Caco-2 (cell line): Measurements from ENCODE around the gene GOLGA8J. TPM values are rescaled to one million over a fixed set of nuclear protein-coding genes. Genes with fewer than 3 reads are reported as not detected.
"Not testable (repeated sequence)": the region's sequence is repeated elsewhere in the genome, so short reads cannot be mapped to it uniquely, and the experiment has no call there.

Experiments used
- BruUV-seq: library from RNA; stranded (reverse); fragments of 400-500 nt; replicated peaks from 2 replicates; lab custom pipeline; 2021; lab: Mats Ljungman, UMichigan
- CTCF ChIA-PET: fragments of 300-600 bp; sonication (Branson Sonifier 250); formaldehyde crosslinking; loops from one replicate; lab custom pipeline; 2022; ENCODE audit warnings: antibody characterized with exemption; lab: Charles Lee
- POLR2A ChIA-PET: fragments of 300-600 bp; sonication (Branson Sonifier 250); formaldehyde crosslinking; loops from one replicate; lab custom pipeline; 2022; ENCODE audit warnings: antibody characterized with exemption; lab: Charles Lee
- DNase-seq, 2 experiments: peaks; one replicate each; pipeline versions ENCODE4 v3.0.0 to v3.0.0-alpha.2; 2020 to 2022
- H3K27me3 ChIP-seq: replicated peaks from 2 replicates; pipeline ENCODE4 v1.6.0; 2011; ENCODE audit warnings: low read length; ENCODE audit not compliant: control insufficient read depth, insufficient read depth
- H3K36me3 ChIP-seq: 2 replicates; pipeline ENCODE4 v1.5.1; 2011; ENCODE audit warnings: low read length; ENCODE audit not compliant: control insufficient read depth, insufficient read depth
- H3K4me1 ChIP-seq: fragments of 250-450 bp; sonication (Bioruptor Pico); 2 replicates; pipeline ENCODE4 v1.5.1; 2020; ENCODE audit warnings: mild to moderate bottlenecking
- H3K4me3 ChIP-seq: 2 replicates; pipeline ENCODE4 v1.5.1; 2011; ENCODE audit warnings: low read depth, mild to moderate bottlenecking, control low read depth, low read length
- H3K9me3 ChIP-seq: fragments of 250-450 bp; sonication (Bioruptor Pico); 2 replicates; pipeline ENCODE4 v1.5.1; 2020; ENCODE audit warnings: mild to moderate bottlenecking, moderate library complexity
- H3K27ac Mint-ChIP-seq: one replicate; pipeline ENCODE4 v1.8.0; 2022; ENCODE audit warnings: mixed read lengths; ENCODE audit not compliant: unreplicated experiment
- H3K27me3 Mint-ChIP-seq: one replicate; pipeline ENCODE4 v1.8.0; 2022; ENCODE audit warnings: mixed read lengths; ENCODE audit not compliant: insufficient read depth, unreplicated experiment
- H3K36me3 Mint-ChIP-seq: one replicate; pipeline ENCODE4 v1.8.0; 2022; ENCODE audit warnings: mild to moderate bottlenecking, mixed read lengths; ENCODE audit not compliant: insufficient read depth, unreplicated experiment
- H3K4me1 Mint-ChIP-seq: one replicate; pipeline ENCODE4 v1.8.0; 2022; ENCODE audit warnings: low read depth, mixed read lengths; ENCODE audit not compliant: unreplicated experiment
- H3K4me3 Mint-ChIP-seq: one replicate; pipeline ENCODE4 v1.8.0; 2022; ENCODE audit warnings: mild to moderate bottlenecking, moderate library complexity, mixed read lengths; ENCODE audit not compliant: unreplicated experiment
- H3K9me3 Mint-ChIP-seq: one replicate; pipeline ENCODE4 v1.8.0; 2022; ENCODE audit warnings: mixed read lengths; ENCODE audit not compliant: unreplicated experiment
- intact Hi-C: fragments of 100-400 bp; cut with micrococcal nuclease; formaldehyde crosslinking; loops from one replicate; pipeline ENCODE4 v1.10.0; 2022; ENCODE audit not compliant: unreplicated experiment
- total RNA-seq: library from RNA; stranded (reverse); gene quantifications from 2 replicates; pipeline ENCODE4 v1.2.3, GENCODE V29; 2022
- TF ChIP-seq, protein P1 (sequence below), 2 experiments: fragments of 200-600 bp in 1 of 2; IDR thresholded peaks; 1 replicate in 1 of 2; 2 replicates in 1 of 2; pipeline versions ENCODE4 v1.5.1 to v1.8.0; 2011 to 2022; ENCODE audit warnings: antibody characterized with exemption in 1 of 2, control low read depth in 1 of 2, inconsistent platforms in 1 of 2, low read depth in 1 of 2, low read length in 1 of 2, mild to moderate bottlenecking in 1 of 2, moderate library complexity in 1 of 2; ENCODE audit not compliant: insufficient read depth in 1 of 2, severe bottlenecking in 1 of 2, unreplicated experiment in 1 of 2

Gene GOLGA8J
- total RNA-seq, 1 experiment from 2014 or later, result not detected

DNA sequence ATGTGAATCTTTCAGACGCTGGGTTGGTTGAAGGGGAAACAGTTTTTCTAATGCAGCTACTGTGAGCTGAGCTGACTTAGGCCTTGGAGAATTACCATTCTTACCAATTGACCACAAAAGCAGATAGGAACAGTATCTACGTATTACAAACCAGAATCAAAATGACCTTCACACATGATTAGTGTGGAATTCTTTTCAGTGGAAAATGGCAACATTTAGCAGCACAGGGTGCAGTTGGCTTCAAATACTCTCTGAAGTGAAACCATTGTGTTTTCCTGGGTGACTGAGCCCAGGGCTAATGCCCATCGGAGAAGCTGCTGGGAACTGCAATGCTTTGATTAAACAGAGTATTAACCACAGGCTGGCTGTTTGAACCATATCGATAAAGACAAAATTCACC lies 40.2 kb upstream of the GOLGA8J start:
- no peak for DNase-seq
- intact Hi-C loops, result no loop called here

DNA sequence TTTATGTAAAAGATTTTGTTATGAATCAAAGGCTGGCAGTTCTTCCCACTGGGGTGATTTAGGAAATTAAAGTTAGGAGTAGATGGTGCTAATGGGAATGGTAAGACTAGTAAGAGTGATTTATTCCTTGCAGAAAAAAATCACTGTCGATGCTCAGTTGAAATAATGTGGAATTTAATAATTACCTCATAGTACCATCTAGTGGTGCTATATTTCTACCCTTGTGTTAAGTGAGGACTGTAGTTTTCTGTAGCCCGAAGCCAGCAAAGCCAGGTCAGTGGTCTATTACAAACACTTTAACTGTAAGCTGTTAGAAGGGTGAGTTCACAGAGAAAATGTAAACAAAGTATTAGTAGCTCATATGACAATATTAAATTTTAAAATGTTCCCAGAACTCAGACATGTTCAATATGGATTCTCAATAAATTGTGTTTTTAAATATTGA lies 39.5 kb upstream of the GOLGA8J start:
- no TSS peak for BruUV-seq
- intact Hi-C loops, result no loop called here

More for the DNA sequence above, 40.2 kb upstream of the GOLGA8J start:
- no peaks in the 10 kb centered on the region for H3K36me3 ChIP-seq
- Mint-ChIP-seq H3K4me1 (no peaks in the 10 kb centered on the region), H3K27ac (no peak overlapping the region), H3K36me3 (no peaks in the 10 kb centered on the region), H3K9me3 (no peaks in the 10 kb centered on the region), H3K4me3 (no peak overlapping the region), H3K27me3 (peaks cover 8% of the 10 kb centered on the region)
- ChIA-PET CTCF (no interaction called here), POLR2A (no interaction called here)
- no TSS peak for BruUV-seq
- H3K4me3 ChIP-seq, result no peak overlapping the region
- TF ChIP-seq, protein P1, sequence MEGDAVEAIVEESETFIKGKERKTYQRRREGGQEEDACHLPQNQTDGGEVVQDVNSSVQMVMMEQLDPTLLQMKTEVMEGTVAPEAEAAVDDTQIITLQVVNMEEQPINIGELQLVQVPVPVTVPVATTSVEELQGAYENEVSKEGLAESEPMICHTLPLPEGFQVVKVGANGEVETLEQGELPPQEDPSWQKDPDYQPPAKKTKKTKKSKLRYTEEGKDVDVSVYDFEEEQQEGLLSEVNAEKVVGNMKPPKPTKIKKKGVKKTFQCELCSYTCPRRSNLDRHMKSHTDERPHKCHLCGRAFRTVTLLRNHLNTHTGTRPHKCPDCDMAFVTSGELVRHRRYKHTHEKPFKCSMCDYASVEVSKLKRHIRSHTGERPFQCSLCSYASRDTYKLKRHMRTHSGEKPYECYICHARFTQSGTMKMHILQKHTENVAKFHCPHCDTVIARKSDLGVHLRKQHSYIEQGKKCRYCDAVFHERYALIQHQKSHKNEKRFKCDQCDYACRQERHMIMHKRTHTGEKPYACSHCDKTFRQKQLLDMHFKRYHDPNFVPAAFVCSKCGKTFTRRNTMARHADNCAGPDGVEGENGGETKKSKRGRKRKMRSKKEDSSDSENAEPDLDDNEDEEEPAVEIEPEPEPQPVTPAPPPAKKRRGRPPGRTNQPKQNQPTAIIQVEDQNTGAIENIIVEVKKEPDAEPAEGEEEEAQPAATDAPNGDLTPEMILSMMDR (IDR thresholded peaks at IDR 0.05; ENCODE audit: insufficient read depth in 1 of 2, low read depth in 1 of 2, low read length in 1 of 2, severe bottlenecking in 1 of 2, unreplicated experiment in 1 of 2), result no peak
- no peaks in the 10 kb centered on the region for H3K4me1 ChIP-seq
- no peaks in the 10 kb centered on the region for H3K27me3 ChIP-seq
- H3K9me3 ChIP-seq, result no peaks in the 10 kb centered on the region

DNA sequence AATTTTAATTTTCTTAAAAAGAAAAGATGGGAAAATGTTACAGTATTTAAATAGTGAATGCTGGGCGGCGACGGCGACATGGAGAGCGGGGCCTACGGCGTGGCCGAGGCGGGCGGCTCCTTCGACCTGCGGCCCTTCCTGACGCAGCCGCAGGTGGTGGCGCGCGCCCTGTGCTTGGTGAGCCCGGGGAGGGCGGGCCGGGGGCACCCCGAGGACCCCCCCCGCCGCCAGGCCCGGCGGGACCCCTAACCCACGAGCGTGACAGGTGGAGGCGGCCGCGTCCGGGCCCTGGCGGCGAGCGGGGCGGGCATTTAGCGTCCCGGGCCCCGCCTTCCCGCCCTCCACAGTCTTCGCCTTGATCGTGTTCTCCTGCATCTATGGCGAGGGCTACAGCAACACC lies 38.4 kb upstream of the GOLGA8J start:
- POLR2A ChIA-PET, result no interaction called here
- intact Hi-C loops, result no loop called here
- no peaks in the 10 kb centered on the region for H3K4me1 ChIP-seq
- H3K36me3 ChIP-seq, result no peaks in the 10 kb centered on the region
- no TSS peak for BruUV-seq
- peaks cover 11% of the 10 kb centered on the region for H3K27me3 Mint-ChIP-seq
- no peak overlapping the region for H3K4me3 ChIP-seq
- no peaks in the 10 kb centered on the region for H3K36me3 Mint-ChIP-seq
- H3K4me1 Mint-ChIP-seq, result no peaks in the 10 kb centered on the region
- no peaks in the 10 kb centered on the region for H3K9me3 ChIP-seq
- TF ChIP-seq, protein P1 (IDR thresholded peaks at IDR 0.05; ENCODE audit: insufficient read depth in 1 of 2, low read depth in 1 of 2, low read length in 1 of 2, severe bottlenecking in 1 of 2, unreplicated experiment in 1 of 2), result no peak
- no peak overlapping the region for H3K4me3 Mint-ChIP-seq
- CTCF ChIA-PET, result no interaction called here
- H3K27me3 ChIP-seq, result no peaks in the 10 kb centered on the region
- H3K27ac Mint-ChIP-seq, result no peak overlapping the region
- H3K9me3 Mint-ChIP-seq, result no peaks in the 10 kb centered on the region
- no peak for DNase-seq

More for the DNA sequence above, 39.5 kb upstream of the GOLGA8J start:
- Histone ChIP-seq H3K36me3 (no peaks in the 10 kb centered on the region), H3K4me1 (no peaks in the 10 kb centered on the region), H3K27me3 (no peaks in the 10 kb centered on the region), H3K4me3 (no peak overlapping the region), H3K9me3 (no peaks in the 10 kb centered on the region)
- H3K27me3 Mint-ChIP-seq, result peaks cover 13% of the 10 kb centered on the region
- TF ChIP-seq, protein P1 (IDR thresholded peaks at IDR 0.05; ENCODE audit: insufficient read depth in 1 of 2, low read depth in 1 of 2, low read length in 1 of 2, severe bottlenecking in 1 of 2, unreplicated experiment in 1 of 2), result peak in 1 of 2 experiments; percentile 14
- H3K4me1 Mint-ChIP-seq, result no peaks in the 10 kb centered on the region
- H3K9me3 Mint-ChIP-seq, result no peaks in the 10 kb centered on the region
- ChIA-PET CTCF (interaction anchor here (1.0 kb wide), 1 partner anchor 101 kb away, joined by 3 read pairs; no protein-coding TSS in a partner anchor), POLR2A (no interaction called here)
- no peaks in the 10 kb centered on the region for H3K36me3 Mint-ChIP-seq
- DNase-seq, result no peak
- H3K4me3 Mint-ChIP-seq, result no peak overlapping the region
- no peak overlapping the region for H3K27ac Mint-ChIP-seq

DNA sequence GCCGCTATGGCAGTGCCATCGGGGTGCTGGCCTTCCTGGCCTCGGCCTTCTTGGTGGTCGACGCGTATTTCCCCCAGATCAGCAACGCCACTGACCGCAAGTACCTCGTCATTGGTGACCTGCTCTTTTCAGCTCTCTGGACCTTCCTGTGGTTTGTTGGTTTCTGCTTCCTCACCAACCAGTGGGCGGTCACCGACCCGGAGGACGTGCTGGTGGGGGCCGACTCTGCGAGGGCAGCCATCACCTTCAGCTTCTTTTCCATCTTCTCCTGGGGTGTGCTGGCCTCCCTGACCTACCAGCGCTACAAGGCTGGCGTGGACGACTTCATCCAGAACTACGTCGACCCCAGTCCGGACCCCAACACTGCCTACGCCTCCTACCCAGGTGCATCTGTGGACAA lies 37.9 kb upstream of the GOLGA8J start:
- H3K4me3 Mint-ChIP-seq, CTCF ChIA-PET, H3K27me3 ChIP-seq, H3K27ac Mint-ChIP-seq, H3K4me3 ChIP-seq, H3K36me3 ChIP-seq, H3K4me1 ChIP-seq, H3K9me3 ChIP-seq, intact Hi-C loops, BruUV-seq, H3K36me3 Mint-ChIP-seq, DNase-seq, H3K9me3 Mint-ChIP-seq, H3K4me1 Mint-ChIP-seq, POLR2A ChIA-PET: not testable (repeated sequence)
- peaks cover 11% of the 10 kb centered on the region for H3K27me3 Mint-ChIP-seq

DNA sequence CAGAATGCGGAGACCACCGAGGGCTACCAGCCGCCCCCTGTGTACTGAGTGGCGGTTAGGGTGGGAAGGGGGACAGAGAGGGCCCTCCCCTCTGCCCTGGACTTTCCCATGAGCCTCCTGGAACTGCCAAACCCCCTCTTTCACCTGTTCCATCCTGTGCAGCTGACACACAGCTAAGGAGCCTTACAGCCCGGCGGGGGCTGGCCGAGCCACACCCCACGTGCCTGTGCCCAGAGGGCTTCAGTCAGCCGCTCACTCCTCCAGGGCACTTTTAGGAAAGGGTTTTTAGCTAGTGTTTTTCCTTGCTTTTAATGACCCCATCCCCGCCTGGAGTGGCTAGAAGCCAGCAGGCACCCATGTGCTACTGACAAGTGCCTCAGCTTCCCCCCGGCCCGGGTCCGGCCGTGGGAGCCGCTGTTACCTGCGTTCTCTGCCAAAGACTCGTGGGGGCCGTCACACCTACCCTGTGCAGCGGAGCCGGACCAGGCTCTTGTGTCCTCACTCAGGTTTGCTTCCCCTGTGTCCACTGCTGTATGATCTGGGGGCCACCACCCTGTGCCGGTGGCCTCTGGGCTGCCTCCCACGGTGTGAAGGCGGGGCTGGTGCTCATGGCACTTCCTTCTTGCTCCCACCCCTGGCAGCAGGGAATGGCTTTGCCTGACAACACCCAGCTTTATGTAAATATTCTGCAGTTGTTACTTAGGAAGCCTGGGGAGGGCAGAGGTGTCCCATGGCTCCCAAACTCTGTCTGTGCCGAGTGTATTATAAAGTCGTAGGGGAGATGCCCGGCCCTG lies 37.3 kb upstream of the GOLGA8J start:
- H3K36me3 ChIP-seq, H3K9me3 Mint-ChIP-seq, H3K4me3 ChIP-seq, BruUV-seq, H3K4me3 Mint-ChIP-seq, H3K36me3 Mint-ChIP-seq, H3K9me3 ChIP-seq, H3K27me3 ChIP-seq, H3K4me1 ChIP-seq, H3K27ac Mint-ChIP-seq, intact Hi-C loops, POLR2A ChIA-PET, DNase-seq, H3K4me1 Mint-ChIP-seq, CTCF ChIA-PET: not testable (repeated sequence)
- peaks cover 13% of the 10 kb centered on the region for H3K27me3 Mint-ChIP-seq
